A549 (cell line): Measurements from ENCODE around the gene CASP6. TPM values are rescaled to one million over a fixed set of nuclear protein-coding genes. Genes with fewer than 3 reads are reported as not detected.

Source experiments
- ATAC-seq, 2 experiments: fragments of 200-7000 bp in 1 of 2; fragments of >200 bp in 1 of 2; cut with Nextera tagmentation in 1 of 2; cut with Tn5 transposase in 1 of 2; 3 replicates each; pipeline versions ENCODE4 v1.8.0 to v1.9.1; 2018 to 2020; ENCODE audit warnings: mild to moderate bottlenecking in 1 of 2, moderate library complexity in 1 of 2
- CTCF ChIA-PET: fragments of 300-600 bp; sonication (Branson Sonifier 250); formaldehyde crosslinking; extraction: SDS; loops from one replicate; lab custom pipeline; 2021; ENCODE audit warnings: antibody characterized with exemption, inconsistent platforms; lab: Yijun Ruan, JAX
- POLR2A ChIA-PET: fragments of 350-600 bp; formaldehyde crosslinking; extraction: SDS; loops from one replicate; lab custom pipeline; 2021; ENCODE audit warnings: antibody characterized with exemption, inconsistent platforms; lab: Yijun Ruan, JAX
- DNase-seq, 2 experiments: peaks; one replicate each; pipeline versions ENCODE4 v3.0.0 to v3.0.0-alpha.2; 2011 to 2016; ENCODE audit warnings: low read depth in 1 of 2, low spot score in 1 of 2
- FAIRE-seq: peaks from 2 replicates; lab custom pipeline; 2011; peaks lifted over from hg19 to GRCh38; lab: Jason Lieb, UNC
- H3K27ac ChIP-seq, 2 experiments: fragments of >200 bp; sonication (Bioruptor Twin); formaldehyde crosslinking; 3 replicates each; pipeline ENCODE4 v1.5.1; 2016 to 2017
- H3K4me1 ChIP-seq: fragments of >200 bp; sonication (Bioruptor Twin); formaldehyde crosslinking; 3 replicates; pipeline ENCODE4 v1.6.1; 2016
- H3K4me2 ChIP-seq: fragments of >200 bp; sonication (Bioruptor Twin); formaldehyde crosslinking; 3 replicates; pipeline ENCODE4 v1.6.1; 2016
- H3K4me3 ChIP-seq: fragments of >200 bp; sonication (Bioruptor Twin); formaldehyde crosslinking; 3 replicates; pipeline ENCODE4 v1.5.1; 2016
- H3K9me3 ChIP-seq: fragments of >200 bp; sonication (Bioruptor Twin); formaldehyde crosslinking; 3 replicates; pipeline ENCODE4 v1.6.1; 2016
- BHLHE40 ChIP-seq: IDR thresholded peaks from 2 replicates; pipeline ENCODE4 v1.6.1; 2012; ENCODE audit warnings: low read depth, low read length, inconsistent platforms
- CBX2 ChIP-seq: fragments of 200-600 bp; sonication (generic); IDR thresholded peaks from 2 replicates; pipeline ENCODE4 v1.6.1; 2016; ENCODE audit warnings: low read depth, mild to moderate bottlenecking, borderline replicate concordance
- CBX8 ChIP-seq: fragments of 200-600 bp; sonication (generic); IDR thresholded peaks from 2 replicates; pipeline ENCODE4 v1.6.1; 2016
- CEBPB ChIP-seq, 2 experiments: fragments of >200 bp in 1 of 2; sonication (Bioruptor Twin) in 1 of 2; formaldehyde crosslinking in 1 of 2; IDR thresholded peaks; 2 replicates each; pipeline ENCODE4 v1.6.1; 2012 to 2016
- CHD4 ChIP-seq: fragments of 200-600 bp; sonication (generic); IDR thresholded peaks from 2 replicates; pipeline ENCODE4 v1.6.1; 2016; ENCODE audit warnings: antibody characterized with exemption, mild to moderate bottlenecking, borderline replicate concordance
- CTCF ChIP-seq: fragments of >200 bp; sonication (Bioruptor Twin); formaldehyde crosslinking; IDR thresholded peaks from 3 replicates; pipeline ENCODE4 v1.5.1; 2016
- EHMT2 ChIP-seq: fragments of 200-600 bp; sonication (generic); IDR thresholded peaks from 2 replicates; pipeline ENCODE4 v1.6.1; 2016; ENCODE audit warnings: antibody characterized with exemption, low read depth, mild to moderate bottlenecking, moderate library complexity
- ELK1 ChIP-seq: fragments of 150-350 bp; IDR thresholded peaks from 2 replicates; pipeline ENCODE4 v1.6.1; 2014; ENCODE audit warnings: low read depth, mild to moderate bottlenecking, low read length
- FOSL2 ChIP-seq, 2 experiments: fragments of 450-650 bp in 1 of 2; fragments of >200 bp in 1 of 2; sonication (Bioruptor Twin) in 1 of 2; formaldehyde crosslinking; IDR thresholded peaks; 2 replicates each; pipeline versions ENCODE4 v1.5.0 to v1.6.1; 2016 to 2020; ENCODE audit warnings: mild to moderate bottlenecking in 1 of 2, moderate library complexity in 1 of 2
- FOXS1 ChIP-seq: fragments of 250-450 bp; sonication (Bioruptor Pico); IDR thresholded peaks from 2 replicates; pipeline ENCODE4 v1.5.0; 2020; ENCODE audit warnings: mild to moderate bottlenecking, moderate library complexity
- HES2 ChIP-seq: fragments of >200 bp; sonication (Bioruptor Twin); formaldehyde crosslinking; IDR thresholded peaks from 2 replicates; pipeline ENCODE4 v1.6.1; 2016
- HOXA7 ChIP-seq: fragments of 250-450 bp; sonication (Bioruptor Pico); IDR thresholded peaks from 2 replicates; pipeline ENCODE4 v1.5.0; 2020; ENCODE audit warnings: mild to moderate bottlenecking, moderate library complexity
- HOXB5 ChIP-seq: fragments of 250-450 bp; sonication (Bioruptor Pico); IDR thresholded peaks from 2 replicates; pipeline ENCODE4 v1.5.0; 2020; ENCODE audit warnings: mild to moderate bottlenecking, moderate library complexity
- KDM5A ChIP-seq: fragments of 200-600 bp; sonication (generic); IDR thresholded peaks from 2 replicates; pipeline ENCODE4 v1.6.1; 2016; ENCODE audit warnings: antibody characterized with exemption, mild to moderate bottlenecking
- MAFK ChIP-seq: fragments of 450-650 bp; IDR thresholded peaks from 2 replicates; pipeline ENCODE4 v1.6.1; 2014; ENCODE audit not compliant: partially characterized antibody
- MAZ ChIP-seq: fragments of 150-350 bp; IDR thresholded peaks from 2 replicates; pipeline ENCODE4 v1.6.1; 2014; ENCODE audit warnings: antibody characterized with exemption, low read depth, low read length, borderline replicate concordance
- MYC ChIP-seq: IDR thresholded peaks from 2 replicates; pipeline ENCODE4 v1.6.1; 2012; ENCODE audit warnings: mild to moderate bottlenecking, inconsistent platforms, low read length, improper control_type of control experiment, borderline replicate concordance
- PBX3 ChIP-seq: IDR thresholded peaks from 2 replicates; pipeline ENCODE4 v1.6.1; 2012
- PHF8 ChIP-seq: fragments of 200-600 bp; sonication (generic); IDR thresholded peaks from 2 replicates; pipeline ENCODE4 v1.6.1; 2016; ENCODE audit warnings: low read depth, mild to moderate bottlenecking, antibody characterized with exemption, moderate library complexity, borderline replicate concordance
- RAD21 ChIP-seq, 2 experiments: fragments of >200 bp in 1 of 2; sonication (Bioruptor Twin) in 1 of 2; formaldehyde crosslinking in 1 of 2; IDR thresholded peaks in 1 of 2; conservative IDR thresholded peaks in 1 of 2; 2 replicates in 1 of 2; 3 replicates in 1 of 2; pipeline ENCODE4 v1.6.1; 2012 to 2018; ENCODE audit warnings: inconsistent platforms in 1 of 2
- RARB ChIP-seq: fragments of 250-450 bp; sonication (Bioruptor Pico); IDR thresholded peaks from 2 replicates; pipeline ENCODE4 v1.8.0; 2021; ENCODE audit warnings: mild to moderate bottlenecking, moderate library complexity
- RCOR1 ChIP-seq: fragments of 150-350 bp; IDR thresholded peaks from 2 replicates; pipeline ENCODE4 v1.6.1; 2014; ENCODE audit warnings: antibody characterized with exemption, low read length, low read depth
- SREBF2 ChIP-seq: fragments of 450-650 bp; IDR thresholded peaks from 2 replicates; pipeline ENCODE4 v1.6.1; 2014; ENCODE audit warnings: mild to moderate bottlenecking, moderate library complexity
- TP53 ChIP-seq: fragments of 250-450 bp; sonication (Bioruptor Pico); IDR thresholded peaks from 2 replicates; pipeline ENCODE4 v1.5.0; 2021; ENCODE audit warnings: mild to moderate bottlenecking, moderate library complexity
- USF2 ChIP-seq: fragments of 450-650 bp; IDR thresholded peaks from 2 replicates; pipeline ENCODE4 v1.6.1; 2014; ENCODE audit warnings: antibody characterized with exemption
- ZC3H11A ChIP-seq: fragments of 450-650 bp; IDR thresholded peaks from 2 replicates; pipeline ENCODE4 v1.6.1; 2014; ENCODE audit warnings: antibody characterized with exemption, mild to moderate bottlenecking
- ZNF302 ChIP-seq: fragments of 250-450 bp; sonication (Bioruptor Pico); IDR thresholded peaks from 2 replicates; pipeline ENCODE4 v1.9.0; 2021; ENCODE audit warnings: inconsistent platforms, mild to moderate bottlenecking, moderate library complexity
- ZSCAN20 ChIP-seq: fragments of 250-450 bp; sonication (Bioruptor Pico); IDR thresholded peaks from 2 replicates; pipeline ENCODE4 v1.8.0; 2022; ENCODE audit warnings: mild to moderate bottlenecking, moderate library complexity
- WGBS: methylation state at CpG from one replicate; pipeline ENCODE4 v1.1.6; 2017; ENCODE audit errors: missing lambda C conversion rate; 5-methylcytosine and 5-hydroxymethylcytosine counted together
- polyA plus RNA-seq, 4 experiments: library from polyadenylated mRNA; depleted of rRNA in 3 of 4; stranded (reverse); fragments of >200 nt; fragmentation: RNase III in 1 of 4; extraction: RNeasy Plus Mini Kit Qiagen cat#74134 plus additional on column Dnase treatment in 1 of 4; gene quantifications; 2 replicates in 3 of 4; 3 replicates in 1 of 4; pipeline ENCODE4 v1.2.3, GENCODE V29; 2011 to 2017

CASP6 gene
- polyA plus RNA-seq, 2 of the 4 experiments (the other 2 are of a cell fraction), result 19.2 to 32.6 TPM

GRCh38 chr4:109699553-109700225, 3.6 kb downstream of the CASP6 start:
- Histone ChIP-seq H3K4me3 (no peak overlapping the region), H3K4me1 (peaks cover 16% of the 10 kb centered on the region), H3K9me3 (no peaks in the 10 kb centered on the region), H3K4me2 (no peak overlapping the region), H3K27ac (no peak overlapping the region)
- FAIRE-seq, result no peak
- DNase-seq, result no peak
- ChIA-PET POLR2A (no interaction called here), CTCF (interaction anchor here (0.8 to 2.6 kb wide), 2 partner anchors 9 to 266 kb away, joined by 3 to 10 read pairs; partner anchors contain the start of gene SEC24B)
- no peak for TF ChIP-seq MYC
- no peak for TF ChIP-seq EHMT2
- TF ChIP-seq MAFK, result no peak
- no peak for TF ChIP-seq RCOR1
- no peak for TF ChIP-seq CTCF
- TF ChIP-seq SREBF2, result no peak
- no peak for TF ChIP-seq HOXA7 (CRISPR knock-in tag)
- no peak for TF ChIP-seq ELK1
- TF ChIP-seq USF2, result no peak
- no peak for TF ChIP-seq RARB (CRISPR knock-in tag)
- no peak for TF ChIP-seq ZSCAN20 (CRISPR knock-in tag)
- no peak for TF ChIP-seq RAD21 (conservative IDR thresholded peaks at IDR 0.05 in 1 of 2, IDR thresholded peaks at IDR 0.05 in 1 of 2)
- TF ChIP-seq HES2, result no peak
- no peak for TF ChIP-seq CBX2
- TF ChIP-seq FOSL2 (IDR thresholded peaks at IDR 0.05), result no peak
- TF ChIP-seq FOSL2 (CRISPR knock-in tag; IDR thresholded peaks at IDR 0.05), result no peak
- no peak for TF ChIP-seq KDM5A
- no peak for TF ChIP-seq PBX3
- TF ChIP-seq TP53 (CRISPR knock-in tag), result no peak
- no peak for TF ChIP-seq FOXS1
- TF ChIP-seq HOXB5 (CRISPR knock-in tag), result no peak
- no peak for ATAC-seq
- 93% methylated on average over 8 of the region's 8 CpGs for WGBS

- 100% methylated on average over 1 of the region's 1 CpG for WGBS
- ChIA-PET CTCF (no interaction called here), POLR2A (no interaction called here)
- ATAC-seq, result no peak
- Histone ChIP-seq H3K9me3 (no peaks in the 10 kb centered on the region), H3K4me1 (peaks cover 8% of the 10 kb centered on the region), H3K4me2 (no peak overlapping the region), H3K4me3 (no peak overlapping the region), H3K27ac (no peak overlapping the region)
- no peak for FAIRE-seq
- TF ChIP-seq ZC3H11A (no peak), USF2 (no peak), MAZ (no peak), CEBPB (IDR thresholded peaks at IDR 0.05) (no peak), EHMT2 (no peak), MYC (no peak), CHD4 (no peak), CBX8 (no peak), RAD21 (conservative IDR thresholded peaks at IDR 0.05 in 1 of 2, IDR thresholded peaks at IDR 0.05 in 1 of 2) (no peak), ZNF302 (no peak), PHF8 (no peak), HES2 (no peak), BHLHE40 (no peak)
- no peak for DNase-seq
Observed at GRCh38 chr4:109698656-109699055, 4.6 kb downstream of the CASP6 start.
